ENCODE data around the gene SH3PXD2B.

Gene SH3PXD2B

DNA sequence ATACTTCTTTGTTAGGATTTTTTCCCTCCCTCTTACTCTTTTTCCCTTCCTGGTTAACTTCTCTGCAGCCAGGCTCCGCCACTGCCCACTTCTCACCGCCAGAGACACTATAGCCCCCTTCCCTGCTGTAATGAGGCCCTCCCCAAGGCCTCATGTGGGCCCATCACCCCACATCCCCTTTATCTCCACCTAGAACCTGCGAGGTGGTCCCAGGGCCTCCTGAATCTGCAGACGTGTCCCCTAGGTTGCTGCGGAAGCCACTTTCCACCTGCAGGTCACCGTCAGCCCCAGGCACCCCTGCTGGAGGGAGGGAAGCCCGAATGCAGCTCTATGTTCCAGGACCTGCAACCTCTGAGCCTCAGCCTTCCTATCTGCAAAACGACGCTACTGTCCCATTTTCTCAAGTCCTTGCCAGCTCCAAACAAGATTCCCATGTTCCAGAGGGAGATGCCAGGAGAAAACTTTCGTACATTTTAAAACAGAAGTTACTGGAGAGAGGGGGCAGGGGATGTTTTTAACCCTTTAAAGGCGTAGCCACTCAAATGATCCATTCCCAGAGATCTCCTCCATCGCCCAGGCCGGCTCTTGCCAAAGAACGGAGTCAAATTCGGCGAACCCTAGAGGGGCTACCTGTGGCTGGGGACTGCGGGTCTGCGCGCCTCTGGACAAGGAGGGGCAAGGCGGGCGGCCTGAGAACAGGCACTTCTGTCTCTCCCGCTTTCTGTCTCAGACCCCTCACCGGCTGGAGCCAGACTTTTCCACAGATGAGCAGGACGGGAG, 929 bp downstream of the SH3PXD2B start:
- no peak for DNase-seq (ENCODE audit: low read depth in 3 of 3, low spot score in 1 of 3)

DNA sequence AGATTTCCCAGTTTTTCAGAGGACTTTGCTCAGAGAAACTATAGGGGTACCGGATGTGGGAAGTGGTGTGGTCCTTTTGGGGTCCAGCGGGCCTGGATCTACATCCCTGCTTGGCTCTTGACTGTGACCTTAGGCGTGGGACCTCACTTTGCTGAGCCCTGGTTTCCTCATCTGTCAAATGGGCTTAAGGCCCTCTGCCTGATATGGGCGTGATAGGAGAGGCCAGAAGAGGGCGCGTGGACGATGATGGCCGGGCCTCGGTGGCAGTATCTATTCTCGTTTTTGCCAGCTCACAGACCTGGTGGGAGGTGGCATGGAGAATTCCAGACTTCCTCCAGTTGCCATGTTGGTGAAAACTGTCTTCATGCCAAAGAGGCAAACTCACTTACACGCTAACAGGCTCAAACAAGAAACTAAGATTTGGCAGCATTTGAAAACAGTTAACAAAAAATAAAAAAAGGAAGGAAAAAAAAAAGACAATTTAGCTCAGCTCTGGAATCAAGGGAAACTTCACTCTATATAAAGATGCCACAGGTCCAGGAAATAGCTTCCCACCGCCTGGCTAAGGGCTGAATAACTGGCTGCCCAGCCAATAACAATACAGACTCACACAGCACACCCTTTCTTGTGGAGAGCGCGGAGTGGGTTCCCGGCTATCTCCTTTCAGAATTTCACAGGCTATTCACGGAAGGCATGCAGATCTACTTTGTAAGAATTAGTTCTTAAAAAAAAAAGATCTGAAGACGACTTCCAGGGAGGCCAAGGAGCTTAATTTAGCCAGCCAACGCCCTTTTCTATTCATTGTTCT, 1.7 kb downstream of the SH3PXD2B start:
- DNase-seq (ENCODE audit: low read depth in 3 of 3, low spot score in 1 of 3) = no peak

DNA sequence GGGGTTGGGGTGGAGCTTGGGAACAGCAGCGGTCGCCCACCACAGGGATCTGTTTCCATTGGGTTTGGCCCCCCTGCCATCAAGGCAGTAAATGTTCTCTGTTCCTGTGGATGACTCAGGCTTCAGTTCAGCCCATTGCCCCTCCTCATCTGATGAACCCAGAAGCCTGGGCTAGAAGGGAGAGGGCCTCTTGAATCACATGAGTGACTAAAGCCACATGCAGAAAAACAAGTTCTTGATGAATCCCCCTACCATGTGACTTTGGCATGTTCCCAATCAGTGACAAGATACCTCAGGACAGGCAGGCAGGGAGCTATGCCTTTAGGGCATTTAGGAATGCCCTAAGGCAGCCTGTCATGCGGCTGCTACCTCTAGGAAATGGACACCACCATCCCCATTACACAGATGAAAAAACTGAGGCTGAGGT, 2.5 kb downstream of the SH3PXD2B start:
- no peak for DNase-seq (ENCODE audit: low read depth in 3 of 3, low spot score in 1 of 3)

DNA sequence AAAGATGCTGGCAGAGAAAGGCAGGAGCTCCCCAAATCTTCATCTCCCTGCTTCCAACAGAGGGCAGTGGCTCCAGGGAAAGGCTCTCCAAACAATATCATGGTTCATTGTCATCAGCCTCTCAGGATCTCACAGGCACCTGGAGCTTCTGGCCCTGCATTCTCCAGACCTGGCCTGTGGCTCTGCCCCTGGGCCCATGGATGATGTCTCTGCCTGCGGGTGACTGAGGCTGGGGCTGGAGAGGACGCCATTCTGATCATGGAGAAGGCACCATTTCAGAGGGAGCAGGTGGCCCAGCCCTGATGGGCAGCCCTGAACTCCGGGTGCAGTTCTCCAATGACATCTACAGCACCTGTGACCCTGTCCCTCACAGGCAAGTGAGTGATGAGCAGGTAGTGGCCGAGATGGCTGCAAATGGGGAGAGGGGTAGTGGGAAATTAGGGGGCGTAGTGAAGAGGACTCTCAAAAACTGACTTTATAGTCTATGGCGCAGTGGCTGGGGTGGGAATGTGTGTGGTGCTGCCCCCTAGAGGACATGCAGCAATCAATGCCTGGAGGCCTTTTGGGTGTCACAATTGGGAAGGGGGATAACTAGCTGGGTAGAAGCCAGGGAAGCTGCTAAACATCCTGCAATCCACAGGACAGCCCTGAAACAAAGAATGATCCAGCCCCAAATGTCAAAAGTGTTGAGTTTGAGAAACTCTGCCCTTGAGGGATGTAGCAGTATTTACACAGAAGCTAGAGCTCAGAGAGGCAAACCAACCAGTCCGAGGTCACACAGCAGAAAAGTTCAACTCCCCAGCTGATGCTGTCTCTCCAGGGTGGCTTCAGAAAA, 3.2 kb downstream of the SH3PXD2B start:
- DNase-seq (ENCODE audit: low read depth in 3 of 3, low spot score in 1 of 3) = peak in 1 of 3 donors; percentile 28

DNA sequence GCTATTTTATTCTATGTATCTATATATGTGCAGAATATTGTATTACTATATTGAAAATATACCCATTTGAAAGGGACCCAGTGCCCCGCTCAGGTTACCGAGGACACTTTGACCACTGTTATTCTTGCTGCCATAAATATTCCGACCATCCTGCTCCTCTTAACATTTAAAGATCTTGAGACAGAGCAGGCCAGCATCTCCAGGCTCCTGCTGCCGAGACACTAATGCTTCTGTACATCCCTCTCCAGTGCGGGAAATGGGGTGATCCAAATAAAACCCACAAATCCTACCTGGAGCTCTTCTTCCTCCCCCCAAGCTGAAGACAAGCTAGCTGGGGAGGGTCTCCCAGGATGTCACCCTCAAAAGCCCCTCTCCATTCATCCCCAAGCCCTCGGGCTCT, 3.9 kb downstream of the SH3PXD2B start:
- no peak for DNase-seq (ENCODE audit: low read depth in 3 of 3, low spot score in 1 of 3)

DNA sequence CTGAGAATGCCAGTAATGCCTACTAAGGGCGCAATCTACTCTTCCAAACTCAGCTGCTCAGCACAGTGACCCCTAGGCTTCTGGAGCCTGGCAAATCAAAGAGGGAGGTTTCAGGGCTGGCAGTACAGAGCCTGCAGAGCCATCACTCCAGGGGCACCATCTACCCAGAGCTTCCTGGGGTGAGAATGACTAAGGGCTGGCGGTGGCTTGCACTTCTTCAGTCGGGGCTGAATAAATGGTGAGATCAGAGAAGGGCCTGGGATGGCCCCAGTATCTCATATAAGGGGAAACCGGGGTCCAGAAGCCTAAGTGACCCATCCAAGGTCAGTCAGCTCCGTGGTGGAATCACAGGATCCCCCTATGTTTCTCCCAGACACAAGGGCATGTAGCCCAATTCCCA, 5.3 kb downstream of the SH3PXD2B start:
- DNase-seq (ENCODE audit: low read depth in 3 of 3, low spot score in 1 of 3) = no peak

DNA sequence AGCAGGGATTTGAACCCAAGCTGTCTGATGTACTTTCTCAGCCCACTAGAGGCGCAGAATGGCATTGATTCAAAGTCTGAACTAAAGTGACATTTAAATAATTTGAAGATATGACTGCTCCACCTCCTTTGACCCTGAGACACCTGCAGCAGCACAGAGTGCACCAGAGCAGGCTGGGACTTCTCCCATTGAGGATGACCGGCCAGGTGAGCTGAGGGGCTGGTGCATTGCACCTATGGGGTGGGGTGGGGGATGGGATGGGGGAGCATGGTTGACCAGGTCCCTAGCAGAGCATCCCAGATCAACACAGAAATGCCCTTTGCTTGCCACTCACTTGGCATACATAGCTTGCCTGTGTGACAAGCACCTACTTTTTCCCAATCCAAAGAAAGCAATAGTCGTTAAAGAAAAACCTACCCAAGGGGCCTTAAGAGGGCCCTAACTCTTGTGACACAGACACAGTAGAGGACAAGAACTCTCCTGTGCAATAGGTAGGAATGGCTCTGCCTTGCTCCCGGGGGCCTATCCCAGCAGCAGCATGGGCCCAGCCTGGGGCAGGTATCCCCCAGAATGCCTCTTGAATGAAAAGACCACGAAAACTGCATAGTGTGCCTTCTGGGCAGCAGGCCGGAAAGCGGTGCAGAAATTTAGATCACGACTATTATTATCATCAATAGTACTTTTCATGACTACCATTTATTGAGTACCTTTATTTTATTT, 6.5 kb downstream of the SH3PXD2B start:
- no peak for DNase-seq (ENCODE audit: low read depth in 3 of 3, low spot score in 1 of 3)

DNA sequence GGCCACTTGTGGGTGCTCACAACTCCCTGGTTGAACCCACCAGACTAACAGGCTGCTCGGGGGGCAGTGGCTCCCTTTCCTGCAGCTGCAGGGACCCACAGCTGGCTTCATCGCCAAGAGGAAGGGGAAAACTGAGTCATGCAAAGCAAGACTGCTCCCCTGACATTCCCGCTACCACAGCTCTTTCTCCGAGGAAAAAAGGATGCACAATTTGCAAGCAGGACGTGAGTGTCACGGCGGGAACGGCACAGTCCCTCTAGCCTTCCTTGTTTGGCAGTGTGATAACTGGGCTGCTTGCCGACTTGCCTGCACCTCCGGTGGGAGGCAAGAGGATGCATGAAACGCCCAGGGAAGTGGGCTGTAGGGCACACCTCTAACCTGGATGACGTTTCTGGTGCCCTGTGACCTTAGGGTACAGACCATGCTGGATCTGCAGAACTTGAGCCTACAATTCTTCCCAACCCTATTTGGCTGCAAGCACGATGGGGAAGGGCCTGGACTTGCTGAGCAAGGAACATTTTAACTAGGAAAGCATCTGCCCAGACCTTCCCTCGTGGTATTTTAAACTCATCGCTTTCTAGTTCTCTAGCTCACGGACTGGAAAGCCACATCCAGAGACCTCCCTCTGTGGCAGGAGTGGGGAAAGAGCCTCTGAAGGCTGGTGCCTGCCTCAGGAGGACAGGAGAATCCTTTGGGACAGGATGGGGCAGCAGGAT, 7.8 kb downstream of the SH3PXD2B start:
- DNase-seq (ENCODE audit: low read depth in 3 of 3, low spot score in 1 of 3) = no peak

DNA sequence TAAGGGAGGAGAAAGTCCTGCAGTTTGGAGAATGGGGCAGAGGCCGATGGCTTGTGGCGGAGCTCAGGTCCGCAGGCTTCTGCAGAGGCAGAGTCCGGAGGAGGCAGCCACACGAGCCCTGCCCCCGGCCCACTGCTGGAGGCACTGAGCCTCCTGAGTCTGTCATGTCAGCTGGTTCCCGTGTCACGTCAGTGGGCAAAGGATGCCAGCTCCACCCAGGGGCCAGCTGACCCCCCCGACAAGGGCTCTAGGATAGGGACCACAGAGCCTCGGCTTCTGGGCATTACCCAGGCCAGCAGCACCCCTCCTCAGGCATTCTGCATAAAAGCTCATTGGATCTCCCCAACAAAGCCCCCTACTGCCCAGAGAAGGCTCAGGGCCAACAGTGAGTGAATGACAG, 8.5 kb downstream of the SH3PXD2B start:
- no peak for DNase-seq (ENCODE audit: low read depth in 3 of 3, low spot score in 1 of 3)

DNA sequence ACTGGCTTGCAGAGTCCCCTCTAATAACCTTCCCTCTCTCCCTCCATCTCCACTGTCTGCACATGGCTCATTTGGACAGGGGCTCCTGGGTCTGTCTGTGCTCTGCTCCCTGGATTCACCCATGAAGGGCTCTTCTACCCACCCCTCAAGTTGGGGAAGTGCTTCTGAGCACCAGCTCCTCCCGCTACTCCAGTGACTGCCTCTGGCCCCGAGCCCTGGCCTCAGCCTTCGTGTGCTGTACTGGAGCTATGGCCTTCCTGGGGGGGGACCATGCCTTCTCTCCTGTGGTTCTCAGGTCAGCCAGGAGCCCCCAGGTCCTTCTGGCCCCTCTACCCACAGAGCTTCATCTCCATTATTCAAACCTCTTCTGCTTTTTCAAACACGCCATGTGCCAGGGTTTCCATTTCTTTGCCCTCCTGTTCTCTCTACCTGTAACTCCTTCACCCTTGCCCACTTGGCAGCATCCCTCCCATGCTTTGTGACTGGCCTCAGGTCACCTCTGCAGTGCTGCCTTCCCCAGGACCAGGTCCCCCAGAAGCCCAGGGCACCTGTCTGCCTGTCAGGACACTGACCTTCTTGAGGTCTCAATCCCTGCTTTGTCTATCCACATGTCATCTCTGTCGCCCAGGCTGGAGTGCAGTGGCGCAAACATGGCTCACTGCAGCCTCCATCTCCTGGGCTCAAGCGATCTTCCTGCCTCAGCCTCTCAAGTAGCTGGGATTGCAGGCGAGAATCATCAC, 9.5 kb downstream of the SH3PXD2B start:
- no peak for DNase-seq (ENCODE audit: low read depth in 3 of 3, low spot score in 1 of 3)

DNA sequence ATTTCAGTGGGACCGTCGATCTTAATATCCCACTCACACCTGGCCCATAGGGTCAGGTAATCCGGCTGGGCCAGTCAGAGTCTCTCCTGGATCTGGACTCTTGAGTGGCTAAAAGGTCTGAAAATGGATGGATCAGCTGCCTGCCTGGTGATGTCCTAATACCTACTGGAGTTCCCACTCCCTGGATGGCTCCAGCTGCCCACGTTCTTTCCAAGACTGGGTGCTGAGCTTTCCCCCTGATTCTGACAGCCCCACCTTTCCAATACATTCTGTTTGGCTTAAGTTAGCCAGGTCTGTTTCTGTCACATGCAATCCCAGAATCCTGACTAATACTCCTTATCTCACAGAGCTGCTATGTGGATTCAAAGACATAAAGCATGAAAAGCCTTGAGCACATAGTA, 10.2 kb downstream of the SH3PXD2B start:
- DNase-seq (ENCODE audit: low read depth in 3 of 3, low spot score in 1 of 3) = no peak

DNA sequence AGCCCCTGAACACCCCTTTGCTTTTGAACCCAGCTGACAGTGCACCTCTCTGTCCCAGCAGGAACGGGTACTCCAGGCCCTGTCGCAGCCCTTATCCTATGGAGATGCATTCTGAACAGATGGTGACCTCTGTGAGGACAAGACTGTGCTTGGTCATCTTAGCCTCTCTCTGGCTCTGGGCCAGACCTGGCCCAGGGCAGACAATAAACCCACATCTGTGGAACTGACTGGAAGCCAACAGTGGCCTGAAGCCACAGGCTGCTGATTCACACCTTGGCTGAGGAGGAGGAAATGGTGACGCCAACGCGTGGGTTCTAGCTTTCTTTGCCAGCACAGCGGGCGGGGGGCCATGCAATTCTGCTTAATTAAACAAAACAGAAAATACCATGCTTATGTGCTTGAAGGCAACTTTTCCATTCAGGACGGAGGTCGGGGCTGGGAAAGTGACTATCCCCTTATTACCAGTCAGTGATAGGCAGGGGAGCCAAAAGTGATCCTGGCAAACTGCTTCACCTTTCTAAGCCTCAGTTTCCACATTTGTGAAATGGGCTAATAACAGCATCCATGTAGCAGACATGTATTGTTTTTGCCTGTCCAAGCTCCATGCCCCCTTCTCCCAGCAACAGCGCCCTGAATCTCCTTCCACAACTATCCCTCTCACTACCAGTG, 10.8 kb downstream of the SH3PXD2B start:
- DNase-seq (ENCODE audit: low read depth in 3 of 3, low spot score in 1 of 3) = peak in 1 of 3 donors; percentile 15

DNA sequence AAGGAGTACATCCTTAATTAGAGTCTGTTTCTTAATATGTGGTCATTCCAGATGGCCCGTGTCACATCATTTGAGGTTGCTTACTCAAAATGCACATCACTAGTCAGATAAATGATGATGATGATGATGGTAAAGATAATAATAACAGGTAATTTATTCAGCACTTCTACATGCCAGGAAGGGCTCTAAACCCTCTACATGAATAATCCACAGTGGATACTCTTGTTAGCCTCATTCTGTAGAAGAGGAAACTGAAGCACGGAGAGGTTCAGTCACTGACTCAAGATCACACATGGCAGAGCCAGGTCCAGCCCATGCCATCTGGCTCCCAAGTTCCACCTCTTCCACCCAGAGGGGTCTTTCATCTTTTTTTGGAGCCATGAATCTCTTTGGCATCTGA, 11.7 kb downstream of the SH3PXD2B start:
- no peak for DNase-seq (ENCODE audit: low read depth in 3 of 3, low spot score in 1 of 3)

DNA sequence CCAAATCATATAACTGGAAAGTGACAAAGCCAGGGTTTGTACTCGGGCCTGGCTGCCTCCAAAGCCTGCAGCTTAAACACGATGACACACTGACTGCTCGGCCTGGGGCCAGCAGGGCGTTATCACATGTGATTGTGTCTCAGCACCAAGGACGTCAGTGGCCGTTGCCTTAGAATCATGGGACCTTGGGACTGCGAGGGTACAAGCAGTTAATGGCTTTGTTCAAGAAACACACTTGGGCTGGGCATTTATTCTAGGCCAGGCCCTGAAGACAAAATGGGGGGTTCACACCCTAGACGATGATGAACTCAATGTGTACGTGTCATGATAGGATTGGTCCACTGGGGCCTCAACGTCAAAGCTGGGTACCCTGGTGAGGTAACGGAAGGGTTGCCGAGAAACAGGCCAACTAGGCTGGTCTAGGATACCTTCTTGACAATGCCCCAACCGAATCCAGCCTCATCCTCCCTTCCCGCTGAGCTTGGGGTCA, 13.0 kb downstream of the SH3PXD2B start:
- no peak for DNase-seq (ENCODE audit: low read depth in 3 of 3, low spot score in 1 of 3)

DNA sequence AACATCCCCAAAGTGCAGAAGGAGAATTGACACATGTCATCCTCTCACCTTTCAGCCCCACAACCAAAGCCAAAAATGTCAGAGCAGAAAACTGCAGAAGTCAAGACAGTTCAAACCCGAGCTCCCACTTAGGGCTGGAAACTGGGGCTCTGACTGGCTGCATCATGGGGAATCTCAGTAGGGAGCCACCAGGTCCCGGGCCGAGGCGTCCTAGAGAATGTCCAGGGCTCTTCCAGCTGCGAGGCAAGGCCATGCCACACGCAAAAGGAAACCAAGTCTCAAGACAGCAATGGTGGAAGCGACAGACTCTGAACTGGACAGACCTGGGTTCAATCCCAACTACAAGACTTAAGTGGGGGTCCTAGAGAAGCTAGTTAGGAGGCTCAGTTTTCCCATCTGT, 13.8 kb downstream of the SH3PXD2B start:
- no peak for DNase-seq (ENCODE audit: low read depth in 3 of 3, low spot score in 1 of 3)

DNA sequence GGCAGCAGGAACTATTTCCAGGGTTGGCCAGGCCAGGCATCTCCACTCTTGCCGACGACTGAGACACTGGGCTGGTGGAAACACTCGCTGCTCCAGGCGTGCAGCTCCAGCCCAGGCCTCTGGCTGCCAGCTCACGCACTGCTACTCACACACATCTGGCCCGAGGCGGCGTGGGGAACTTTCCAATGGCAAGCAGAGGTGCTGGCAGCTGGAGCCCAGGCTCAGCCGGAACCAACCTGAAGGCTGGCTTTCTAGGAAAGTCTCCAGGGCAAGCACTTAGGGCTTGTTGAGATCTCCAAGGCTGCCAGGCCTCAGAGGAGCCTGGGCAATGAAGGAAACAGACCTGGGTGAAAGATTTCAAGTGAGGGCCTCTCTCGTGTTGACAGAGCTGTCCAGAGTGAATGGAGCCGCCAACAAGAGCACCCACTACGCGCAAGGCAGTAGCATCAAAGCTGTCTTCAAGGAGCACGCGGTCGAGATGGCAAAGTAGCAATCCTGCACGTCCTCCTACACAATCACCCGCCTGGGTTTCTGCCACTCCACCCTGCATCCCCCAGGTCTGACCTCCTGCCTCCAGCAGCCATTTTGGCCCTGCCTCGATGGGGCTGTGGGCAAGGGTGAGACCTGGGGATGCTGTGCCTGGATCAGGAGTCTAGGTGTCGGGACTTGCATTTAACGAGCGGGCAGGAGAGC, 14.4 kb downstream of the SH3PXD2B start:
- DNase-seq (ENCODE audit: low read depth in 3 of 3, low spot score in 1 of 3) = no peak

DNA sequence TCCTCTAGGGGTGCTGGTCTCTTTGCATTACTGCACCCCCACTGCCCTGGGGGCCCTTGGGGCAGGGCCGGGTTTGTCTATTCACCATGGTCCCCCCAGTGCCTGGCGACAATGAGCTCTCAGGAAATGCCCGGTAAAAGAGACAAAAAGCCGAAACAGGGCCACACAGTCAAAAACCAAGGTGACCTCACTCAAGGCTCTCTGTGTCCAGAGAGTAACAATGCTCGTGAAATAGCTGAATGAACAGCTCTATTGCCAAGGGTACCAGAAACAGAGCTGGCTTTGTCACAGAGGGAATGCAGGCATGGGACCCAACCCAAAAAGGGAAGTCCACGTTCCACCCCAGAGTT, 16.0 kb downstream of the SH3PXD2B start:
- no peak for DNase-seq (ENCODE audit: low read depth in 3 of 3, low spot score in 1 of 3)
